GM12873 (cell line): ENCODE measurements around the gene SOST.

Experiments used
- TF ChIP-seq, protein P1 (sequence below): IDR thresholded peaks from 2 replicates; pipeline ENCODE4 v1.5.1; 2012; ENCODE audit warnings: low read depth, mild to moderate bottlenecking, moderate library complexity, low read length, control low read depth; ENCODE audit not compliant: insufficient read depth; ENCODE audit errors: missing control alignments

The SOST gene

DNA sequence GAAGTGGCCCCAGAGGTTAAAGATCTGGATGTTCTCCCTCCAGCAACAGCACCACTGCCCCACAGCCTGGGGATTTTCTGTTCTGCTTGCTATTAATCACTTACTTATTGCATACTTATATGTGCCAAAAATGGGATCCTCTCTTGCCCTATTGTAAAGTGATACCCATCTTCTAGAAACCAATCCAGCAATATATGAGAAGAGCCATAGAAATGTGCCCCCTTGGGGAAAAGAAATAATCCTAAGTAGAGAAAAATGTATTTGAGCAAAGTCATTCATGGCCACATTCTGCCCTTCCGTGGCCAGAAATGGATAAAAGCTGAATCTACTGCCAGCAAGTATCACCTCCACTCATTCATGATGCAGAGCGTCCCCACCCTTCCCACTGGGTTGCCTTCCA lies 20.9 kb downstream of the SOST start:
- TF ChIP-seq, protein P1, sequence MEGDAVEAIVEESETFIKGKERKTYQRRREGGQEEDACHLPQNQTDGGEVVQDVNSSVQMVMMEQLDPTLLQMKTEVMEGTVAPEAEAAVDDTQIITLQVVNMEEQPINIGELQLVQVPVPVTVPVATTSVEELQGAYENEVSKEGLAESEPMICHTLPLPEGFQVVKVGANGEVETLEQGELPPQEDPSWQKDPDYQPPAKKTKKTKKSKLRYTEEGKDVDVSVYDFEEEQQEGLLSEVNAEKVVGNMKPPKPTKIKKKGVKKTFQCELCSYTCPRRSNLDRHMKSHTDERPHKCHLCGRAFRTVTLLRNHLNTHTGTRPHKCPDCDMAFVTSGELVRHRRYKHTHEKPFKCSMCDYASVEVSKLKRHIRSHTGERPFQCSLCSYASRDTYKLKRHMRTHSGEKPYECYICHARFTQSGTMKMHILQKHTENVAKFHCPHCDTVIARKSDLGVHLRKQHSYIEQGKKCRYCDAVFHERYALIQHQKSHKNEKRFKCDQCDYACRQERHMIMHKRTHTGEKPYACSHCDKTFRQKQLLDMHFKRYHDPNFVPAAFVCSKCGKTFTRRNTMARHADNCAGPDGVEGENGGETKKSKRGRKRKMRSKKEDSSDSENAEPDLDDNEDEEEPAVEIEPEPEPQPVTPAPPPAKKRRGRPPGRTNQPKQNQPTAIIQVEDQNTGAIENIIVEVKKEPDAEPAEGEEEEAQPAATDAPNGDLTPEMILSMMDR, result no peak

GRCh38 chr17:43736389-43736788 lies 22.2 kb downstream of the SOST start:
- TF ChIP-seq, protein P1, result no peak

DNA sequence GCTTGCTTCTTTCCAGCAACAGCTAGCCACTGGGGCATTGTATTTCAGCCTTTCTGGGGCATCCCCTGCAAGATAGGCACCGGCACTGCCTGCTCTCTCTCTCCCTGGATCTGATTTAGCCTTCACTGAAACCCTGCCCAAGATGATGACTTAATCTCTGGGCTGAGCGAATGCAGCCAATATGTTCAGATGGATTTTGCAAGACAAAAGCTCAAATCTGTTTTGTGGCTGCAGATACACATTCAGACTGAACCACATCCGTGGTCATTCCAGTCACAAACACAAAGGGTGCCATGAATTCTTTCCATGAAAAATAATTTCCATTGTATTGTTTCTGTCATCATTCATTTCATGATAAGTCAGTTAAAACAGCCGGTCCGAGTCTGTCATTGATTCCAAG lies 24.2 kb downstream of the SOST start:
- TF ChIP-seq, protein P1, result no peak

DNA sequence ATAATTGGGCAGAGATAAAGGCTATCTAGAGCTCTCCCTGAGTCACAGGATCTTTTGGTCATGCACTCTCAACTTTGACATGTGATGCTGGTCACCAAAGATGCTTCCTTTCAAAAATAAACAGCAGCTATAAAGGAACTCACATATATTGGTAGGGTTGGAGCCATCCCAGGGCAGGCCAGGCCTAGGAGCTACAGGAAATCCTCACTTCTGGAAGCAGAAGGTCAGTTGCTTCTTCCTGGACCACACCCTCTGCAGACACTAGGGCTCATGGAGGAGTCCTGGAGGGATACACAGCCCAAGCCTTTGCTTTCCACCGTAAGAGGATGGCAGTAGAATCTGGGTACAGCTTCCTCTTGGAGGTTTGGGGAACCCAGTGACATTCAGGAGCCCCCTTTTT lies 24.6 kb downstream of the SOST start:
- TF ChIP-seq, protein P1, result no peak

DNA sequence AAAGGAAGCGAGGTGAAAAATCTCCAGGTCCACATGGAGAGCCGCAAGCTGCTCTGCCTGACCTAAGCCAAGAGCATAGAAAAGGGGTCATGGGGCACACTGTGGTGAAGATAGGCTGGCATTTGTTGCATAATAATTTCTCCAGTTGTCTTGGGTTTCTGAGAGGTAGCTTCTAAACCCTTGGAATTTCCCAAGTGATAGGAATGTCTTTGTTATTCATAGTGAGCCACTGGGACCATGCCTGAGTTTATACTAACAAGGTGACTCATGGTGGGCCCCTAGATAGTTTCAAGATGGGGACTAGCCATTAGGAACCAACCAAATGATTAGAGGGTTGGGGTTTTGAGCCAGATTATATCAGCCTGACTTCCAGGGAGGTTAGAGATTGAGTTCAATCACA lies 25.6 kb downstream of the SOST start:
- TF ChIP-seq, protein P1, result no peak

DNA sequence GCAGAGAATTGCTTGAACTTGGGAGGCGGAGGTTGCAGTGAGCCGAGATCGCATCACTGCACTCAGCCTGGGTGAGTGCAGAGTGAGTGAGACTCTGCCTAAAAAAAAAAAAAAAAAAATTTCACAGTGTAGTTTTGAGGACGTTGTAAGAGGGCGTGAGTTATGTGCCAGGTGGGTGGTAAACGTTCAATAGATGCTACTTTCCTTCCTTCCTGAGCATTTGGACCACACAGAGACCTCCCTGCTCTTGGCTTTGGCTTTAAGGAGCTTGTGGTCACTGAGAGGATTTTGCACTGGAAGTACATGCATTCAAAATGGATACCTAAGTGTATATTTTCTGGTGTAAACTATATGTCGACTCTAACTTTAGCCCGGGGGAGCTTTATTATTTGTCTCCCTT lies 30.5 kb downstream of the SOST start:
- TF ChIP-seq, protein P1, result no peak

- TF ChIP-seq, protein P1, result no peak
Observed at GRCh38 chr17:43723697-43724359, 34.8 kb downstream of the SOST start.
